H9 (cell line): ENCODE results near the gene MMRN2. TPM values are rescaled to one million over a fixed set of nuclear protein-coding genes. Genes with fewer than 3 reads are reported as not detected.

Source experiments
- DNase-seq: peaks from one replicate; pipeline ENCODE4 v3.0.0-alpha.2; 2017
- H2AFZ ChIP-seq: one replicate; pipeline ENCODE4 v1.6.1; 2013; ENCODE audit warnings: mild to moderate bottlenecking, low read length, control low read depth, moderate library complexity
- H2AK5ac ChIP-seq: 2 replicates; pipeline ENCODE4 v1.6.1; 2013; ENCODE audit warnings: low read length, control low read depth, mixed read lengths; ENCODE audit not compliant: insufficient read length
- H2BK120ac ChIP-seq: one replicate; pipeline ENCODE4 v1.6.1; 2013; ENCODE audit warnings: low read depth, mild to moderate bottlenecking, low read length, control low read depth, inconsistent platforms; ENCODE audit not compliant: poor library complexity, severe bottlenecking
- H2BK12ac ChIP-seq: 2 replicates; pipeline ENCODE4 v1.6.1; 2013; ENCODE audit warnings: low read length, control low read depth, mixed read lengths, low read depth; ENCODE audit not compliant: insufficient read length
- H2BK15ac ChIP-seq: 2 replicates; pipeline ENCODE4 v1.6.1; 2013; ENCODE audit warnings: low read depth, low read length, control low read depth
- H2BK20ac ChIP-seq: one replicate; pipeline ENCODE4 v1.6.1; 2013; ENCODE audit warnings: low read depth, mild to moderate bottlenecking, low read length, control low read depth, inconsistent platforms; ENCODE audit not compliant: poor library complexity, severe bottlenecking
- H2BK5ac ChIP-seq: 2 replicates; pipeline ENCODE4 v1.6.1; 2013; ENCODE audit warnings: low read length, control low read depth, mixed read lengths; ENCODE audit not compliant: insufficient read length
- H3K14ac ChIP-seq: 2 replicates; pipeline ENCODE4 v1.6.1; 2013; ENCODE audit warnings: low read length, control low read depth; ENCODE audit not compliant: insufficient read depth
- H3K18ac ChIP-seq: 2 replicates; pipeline ENCODE4 v1.6.1; 2013; ENCODE audit warnings: low read depth, mild to moderate bottlenecking, mixed read lengths, low read length, control low read depth; ENCODE audit not compliant: insufficient read length
- H3K23ac ChIP-seq: 2 replicates; pipeline ENCODE4 v1.6.1; 2013; ENCODE audit warnings: low read length, control low read depth, mixed read lengths, low read depth; ENCODE audit not compliant: insufficient read length
- H3K23me2 ChIP-seq: 2 replicates; pipeline ENCODE4 v1.6.1; 2013; ENCODE audit warnings: low read depth, mild to moderate bottlenecking, mixed read lengths, low read length, control low read depth; ENCODE audit not compliant: insufficient read length, poor library complexity, severe bottlenecking
- H3K27ac ChIP-seq: 2 replicates; pipeline ENCODE4 v1.5.1; 2013; ENCODE audit warnings: low read length, control low read depth, mixed read lengths, low read depth; ENCODE audit not compliant: insufficient read length
- H3K27me3 ChIP-seq: 2 replicates; pipeline ENCODE4 v1.6.1; 2013; ENCODE audit warnings: low read length, control low read depth, inconsistent platforms; ENCODE audit not compliant: insufficient read depth
- H3K4ac ChIP-seq: 2 replicates; pipeline ENCODE4 v1.6.1; 2013; ENCODE audit warnings: low read depth, mild to moderate bottlenecking, control low read depth, inconsistent platforms, low read length, moderate library complexity
- H3K4me1 ChIP-seq: 2 replicates; pipeline ENCODE4 v1.6.1; 2013; ENCODE audit warnings: low read length, control low read depth, inconsistent platforms; ENCODE audit not compliant: insufficient read depth
- H3K4me2 ChIP-seq: 2 replicates; pipeline ENCODE4 v1.6.1; 2013; ENCODE audit warnings: low read length, control low read depth, mixed read lengths; ENCODE audit not compliant: insufficient read length, insufficient read depth
- H3K56ac ChIP-seq: 2 replicates; pipeline ENCODE4 v1.6.1; 2013; ENCODE audit warnings: low read depth, mild to moderate bottlenecking, mixed read lengths, low read length, control low read depth; ENCODE audit not compliant: insufficient read length
- H3K79me1 ChIP-seq: 2 replicates; pipeline ENCODE4 v1.6.1; 2013; ENCODE audit warnings: low read depth, mild to moderate bottlenecking, moderate library complexity, low read length, control low read depth, inconsistent platforms; ENCODE audit not compliant: insufficient read depth, poor library complexity, severe bottlenecking
- H3K79me2 ChIP-seq: 2 replicates; pipeline ENCODE4 v1.6.1; 2013; ENCODE audit warnings: low read length, control low read depth, inconsistent platforms; ENCODE audit not compliant: insufficient read depth
- H3K9ac ChIP-seq: 2 replicates; pipeline ENCODE4 v1.6.1; 2013; ENCODE audit warnings: low read length, control low read depth, mixed read lengths; ENCODE audit not compliant: insufficient read length; ENCODE audit errors: extremely low read depth
- H3K9me3 ChIP-seq: one replicate; pipeline ENCODE4 v1.6.1; 2013; ENCODE audit warnings: low read depth, low read length, inconsistent platforms; ENCODE audit not compliant: control insufficient read depth
- H3T11ph ChIP-seq: one replicate; pipeline ENCODE4 v1.6.1; 2013; ENCODE audit warnings: mild to moderate bottlenecking, low read length, control low read depth, inconsistent platforms
- H4K20me1 ChIP-seq: one replicate; pipeline ENCODE4 v1.6.1; 2013; ENCODE audit not compliant: control insufficient read depth, insufficient read length, insufficient read depth
- H4K5ac ChIP-seq: 2 replicates; pipeline ENCODE4 v1.6.1; 2013; ENCODE audit warnings: low read depth, mild to moderate bottlenecking, mixed read lengths, low read length, control low read depth; ENCODE audit not compliant: insufficient read length
- H4K8ac ChIP-seq: replicated peaks from 2 replicates; pipeline ENCODE4 v1.6.1; 2013; ENCODE audit warnings: low read length, control low read depth, mixed read lengths, low read depth; ENCODE audit not compliant: insufficient read length
- H4K91ac ChIP-seq: 2 replicates; pipeline ENCODE4 v1.6.1; 2013; ENCODE audit warnings: low read depth, mild to moderate bottlenecking, moderate library complexity, mixed read lengths, low read length, control low read depth; ENCODE audit not compliant: insufficient read length
- H3K27ac Mint-ChIP-seq, 3 experiments: 2 replicates in 2 of 3; 3 replicates in 1 of 3; pipeline ENCODE4 v1.8.0; 2020 to 2021; ENCODE audit warnings: mixed read lengths in 3 of 3, mild to moderate bottlenecking in 1 of 3, moderate library complexity in 1 of 3
- H3K27me3 Mint-ChIP-seq: 2 replicates; pipeline ENCODE4 v1.8.0; 2021; ENCODE audit warnings: low read depth, mild to moderate bottlenecking, moderate library complexity, mixed read lengths
- H3K36me3 Mint-ChIP-seq, 3 experiments: 2 replicates in 2 of 3; 3 replicates in 1 of 3; pipeline ENCODE4 v1.8.0; 2020 to 2021; ENCODE audit warnings: low read depth in 3 of 3, mixed read lengths in 3 of 3; ENCODE audit not compliant: insufficient read depth in 1 of 3
- H3K4me1 Mint-ChIP-seq, 2 experiments: 2 replicates each; pipeline ENCODE4 v1.8.0; 2020; ENCODE audit warnings: mixed read lengths in 2 of 2
- H3K4me3 Mint-ChIP-seq, 2 experiments: 2 replicates in 1 of 2; 3 replicates in 1 of 2; pipeline ENCODE4 v1.8.0; 2020 to 2021; ENCODE audit warnings: mild to moderate bottlenecking in 2 of 2, mixed read lengths in 2 of 2, moderate library complexity in 1 of 2
- H3K9me3 Mint-ChIP-seq, 2 experiments: 2 replicates in 1 of 2; 3 replicates in 1 of 2; pipeline ENCODE4 v1.8.0; 2020; ENCODE audit warnings: mild to moderate bottlenecking in 2 of 2, mixed read lengths in 2 of 2, moderate library complexity in 1 of 2
- WGBS: extraction: QIAGEN DNeasy Blood & Tissue Kit; methylation state at CpG from one replicate; pipeline ENCODE4 v1.1.7; 2013; ENCODE audit warnings: missing lambda C conversion rate, low lambda C conversion rate, mixed read lengths; ENCODE audit not compliant: insufficient read length; ENCODE audit errors: extremely low coverage; 5-methylcytosine and 5-hydroxymethylcytosine counted together
- total RNA-seq: library from RNA; stranded (reverse); gene quantifications from 2 replicates; pipeline ENCODE4 v1.2.1, GENCODE V29; 2021
- TF ChIP-seq, protein P1 (sequence below): fragments of 200-600 bp; sonication (generic); conservative IDR thresholded peaks from 3 replicates; pipeline ENCODE4 v1.8.0; 2021; ENCODE audit warnings: antibody characterized with exemption, mild to moderate bottlenecking

Gene MMRN2
- total RNA-seq, 1 experiment from 2014 or later = 1.0 TPM

DNA sequence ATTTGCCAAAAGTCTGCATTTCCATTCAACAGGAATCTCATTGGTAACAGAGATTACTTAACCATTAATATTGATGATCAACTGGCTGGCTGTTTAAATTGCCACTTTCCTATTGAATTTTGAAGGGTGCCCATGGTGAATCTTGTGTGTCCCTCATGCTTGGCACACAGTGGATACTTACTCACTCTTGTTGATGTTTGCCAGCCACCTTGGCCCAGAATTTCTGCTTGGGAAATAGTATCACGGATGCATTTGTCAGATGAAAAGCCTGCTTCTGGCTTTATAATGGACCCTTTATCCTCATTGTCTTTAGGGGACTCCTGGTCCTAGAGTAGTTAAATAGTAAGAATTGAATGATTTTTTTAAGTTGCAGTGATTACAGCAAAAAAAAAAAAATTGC lies 52.0 kb downstream of the MMRN2 start:
- Histone ChIP-seq H2AFZ (no peak overlapping the region), H3K27me3 (no peaks in the 10 kb centered on the region), H2BK5ac (no peak overlapping the region), H3K9ac (no peak overlapping the region), H3K14ac (no peak overlapping the region), H2AK5ac (no peak overlapping the region), H3K4ac (no peak overlapping the region), H3K79me2 (0 out of 2 replicates have a peak, but pooled peaks cover 2% of the 10 kb centered on the region), H3K23me2 (no peaks in the 10 kb centered on the region), H4K91ac (no peak overlapping the region), H2BK15ac (no peak overlapping the region), H3K23ac (no peak overlapping the region), H4K8ac (no peak overlapping the region), H2BK120ac (no peak overlapping the region), H3T11ph (no peak overlapping the region), H3K27ac (no peak overlapping the region), H2BK20ac (no peak overlapping the region), H3K4me1 (no peaks in the 10 kb centered on the region), H3K9me3 (no peaks in the 10 kb centered on the region), H3K56ac (no peak overlapping the region), H3K79me1 (no peaks in the 10 kb centered on the region), H4K5ac (no peak overlapping the region), H2BK12ac (no peak overlapping the region), H3K4me2 (no peak overlapping the region), H3K18ac (no peak overlapping the region), H4K20me1 (no peaks in the 10 kb centered on the region)
- WGBS = no CpG with 5 or more reads among the region's 1 CpG
- Mint-ChIP-seq H3K36me3 (peaks cover 46 to 82% (median 77%) of the 10 kb centered on the region in 3 experiments; a peak in 6 of 7 replicates), H3K27ac (no peak overlapping the region), H3K27me3 (no peaks in the 10 kb centered on the region), H3K4me3 (no peak overlapping the region), H3K9me3 (no peaks in the 10 kb centered on the region), H3K4me1 (no peaks in the 10 kb centered on the region)
- no peak for DNase-seq
- TF ChIP-seq, protein P1, sequence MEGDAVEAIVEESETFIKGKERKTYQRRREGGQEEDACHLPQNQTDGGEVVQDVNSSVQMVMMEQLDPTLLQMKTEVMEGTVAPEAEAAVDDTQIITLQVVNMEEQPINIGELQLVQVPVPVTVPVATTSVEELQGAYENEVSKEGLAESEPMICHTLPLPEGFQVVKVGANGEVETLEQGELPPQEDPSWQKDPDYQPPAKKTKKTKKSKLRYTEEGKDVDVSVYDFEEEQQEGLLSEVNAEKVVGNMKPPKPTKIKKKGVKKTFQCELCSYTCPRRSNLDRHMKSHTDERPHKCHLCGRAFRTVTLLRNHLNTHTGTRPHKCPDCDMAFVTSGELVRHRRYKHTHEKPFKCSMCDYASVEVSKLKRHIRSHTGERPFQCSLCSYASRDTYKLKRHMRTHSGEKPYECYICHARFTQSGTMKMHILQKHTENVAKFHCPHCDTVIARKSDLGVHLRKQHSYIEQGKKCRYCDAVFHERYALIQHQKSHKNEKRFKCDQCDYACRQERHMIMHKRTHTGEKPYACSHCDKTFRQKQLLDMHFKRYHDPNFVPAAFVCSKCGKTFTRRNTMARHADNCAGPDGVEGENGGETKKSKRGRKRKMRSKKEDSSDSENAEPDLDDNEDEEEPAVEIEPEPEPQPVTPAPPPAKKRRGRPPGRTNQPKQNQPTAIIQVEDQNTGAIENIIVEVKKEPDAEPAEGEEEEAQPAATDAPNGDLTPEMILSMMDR = no peak
